Liver (tissue), 3 donors: ENCODE results near the gene ANKRD65.

Experiments
- EGR1 ChIP-seq, 2 donors: IDR thresholded peaks; 2 replicates each; pipeline ENCODE4 v1.6.1; 2016 to 2018; ENCODE audit warnings: antibody characterized with exemption in 2 of 2, low read depth in 2 of 2
- FOXA1 ChIP-seq: IDR thresholded peaks from 2 replicates; pipeline ENCODE4 v1.6.1; 2016; ENCODE audit warnings: antibody characterized with exemption
- RAD21 ChIP-seq, 2 donors: IDR thresholded peaks; 2 replicates each; pipeline ENCODE4 v1.6.1; 2016; ENCODE audit warnings: antibody characterized with exemption in 2 of 2, mild to moderate bottlenecking in 2 of 2
- RXRA ChIP-seq, 2 donors: IDR thresholded peaks; 2 replicates each; pipeline ENCODE4 v1.6.1; 2017 to 2018; ENCODE audit warnings: antibody characterized with exemption in 2 of 2, mild to moderate bottlenecking in 1 of 2
- TAF1 ChIP-seq: conservative IDR thresholded peaks from 2 replicates; pipeline ENCODE4 v1.6.1; 2016; ENCODE audit warnings: antibody characterized with exemption, mild to moderate bottlenecking
- YY1 ChIP-seq: IDR thresholded peaks from 2 replicates; pipeline ENCODE4 v1.6.1; 2016; ENCODE audit warnings: antibody characterized with exemption, mild to moderate bottlenecking
- TF ChIP-seq, protein P1 (sequence below): fragments of 150-350 bp; IDR thresholded peaks from 2 replicates; pipeline ENCODE4 v1.5.1; 2017; ENCODE audit warnings: improper control_type of control experiment, low read depth, low read length; ENCODE audit not compliant: missing input control
- TF ChIP-seq, protein P2 (sequence below): IDR thresholded peaks from 2 replicates; pipeline ENCODE4 v1.6.1; 2016; ENCODE audit warnings: antibody characterized with exemption
- TF ChIP-seq, protein P3 (sequence below): IDR thresholded peaks from 2 replicates; pipeline ENCODE4 v1.6.1; 2016; ENCODE audit warnings: antibody characterized with exemption
- donor health status: healthy.
- donor health status: healthy.

DNA sequence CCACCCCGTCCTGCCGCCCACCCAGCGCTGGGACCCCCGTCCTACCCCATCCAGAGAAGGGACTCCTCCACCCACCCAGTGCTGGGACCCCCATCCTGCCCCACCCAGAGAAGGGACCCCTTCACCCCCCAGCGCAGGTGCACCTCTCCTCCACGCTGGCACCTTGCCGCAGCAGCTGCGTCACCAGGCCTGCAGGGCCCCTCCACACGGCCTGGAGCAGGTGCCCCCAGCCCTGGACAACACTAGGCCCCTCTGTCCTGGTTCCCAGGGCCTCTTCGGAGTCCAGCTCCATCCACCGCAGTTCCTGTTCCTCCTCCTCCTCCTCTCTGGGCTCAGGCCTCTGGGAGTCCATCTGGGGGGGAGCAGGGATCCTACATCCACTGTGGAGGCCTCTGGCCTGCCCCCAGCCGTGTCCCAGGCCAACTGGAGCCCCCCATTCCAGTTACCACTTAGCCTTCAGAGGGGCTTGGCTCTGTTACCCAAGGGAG, 378 bp downstream of the ANKRD65 start:
- TF ChIP-seq, protein P1, sequence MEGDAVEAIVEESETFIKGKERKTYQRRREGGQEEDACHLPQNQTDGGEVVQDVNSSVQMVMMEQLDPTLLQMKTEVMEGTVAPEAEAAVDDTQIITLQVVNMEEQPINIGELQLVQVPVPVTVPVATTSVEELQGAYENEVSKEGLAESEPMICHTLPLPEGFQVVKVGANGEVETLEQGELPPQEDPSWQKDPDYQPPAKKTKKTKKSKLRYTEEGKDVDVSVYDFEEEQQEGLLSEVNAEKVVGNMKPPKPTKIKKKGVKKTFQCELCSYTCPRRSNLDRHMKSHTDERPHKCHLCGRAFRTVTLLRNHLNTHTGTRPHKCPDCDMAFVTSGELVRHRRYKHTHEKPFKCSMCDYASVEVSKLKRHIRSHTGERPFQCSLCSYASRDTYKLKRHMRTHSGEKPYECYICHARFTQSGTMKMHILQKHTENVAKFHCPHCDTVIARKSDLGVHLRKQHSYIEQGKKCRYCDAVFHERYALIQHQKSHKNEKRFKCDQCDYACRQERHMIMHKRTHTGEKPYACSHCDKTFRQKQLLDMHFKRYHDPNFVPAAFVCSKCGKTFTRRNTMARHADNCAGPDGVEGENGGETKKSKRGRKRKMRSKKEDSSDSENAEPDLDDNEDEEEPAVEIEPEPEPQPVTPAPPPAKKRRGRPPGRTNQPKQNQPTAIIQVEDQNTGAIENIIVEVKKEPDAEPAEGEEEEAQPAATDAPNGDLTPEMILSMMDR, result no peak
- no peak for TF ChIP-seq EGR1 (IDR thresholded peaks at IDR 0.05; ENCODE audit: low read depth in 2 of 2)
- no peak for TF ChIP-seq RAD21 (IDR thresholded peaks at IDR 0.05)
- TF ChIP-seq YY1, result no peak
- no peak for TF ChIP-seq TAF1
- TF ChIP-seq, protein P2, sequence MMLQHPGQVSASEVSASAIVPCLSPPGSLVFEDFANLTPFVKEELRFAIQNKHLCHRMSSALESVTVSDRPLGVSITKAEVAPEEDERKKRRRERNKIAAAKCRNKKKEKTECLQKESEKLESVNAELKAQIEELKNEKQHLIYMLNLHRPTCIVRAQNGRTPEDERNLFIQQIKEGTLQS, result no peak
- TF ChIP-seq RXRA (IDR thresholded peaks at IDR 0.05), result no peak
- no peak for TF ChIP-seq FOXA1
- TF ChIP-seq, protein P3, sequence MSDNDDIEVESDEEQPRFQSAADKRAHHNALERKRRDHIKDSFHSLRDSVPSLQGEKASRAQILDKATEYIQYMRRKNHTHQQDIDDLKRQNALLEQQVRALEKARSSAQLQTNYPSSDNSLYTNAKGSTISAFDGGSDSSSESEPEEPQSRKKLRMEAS, result no peak
